ENCODE data around the gene PDS5B.
"Not testable (repeated sequence)": the region's sequence is repeated elsewhere in the genome, so short reads cannot be mapped to it uniquely, and the experiment has no call there.

Gene PDS5B, protein sequence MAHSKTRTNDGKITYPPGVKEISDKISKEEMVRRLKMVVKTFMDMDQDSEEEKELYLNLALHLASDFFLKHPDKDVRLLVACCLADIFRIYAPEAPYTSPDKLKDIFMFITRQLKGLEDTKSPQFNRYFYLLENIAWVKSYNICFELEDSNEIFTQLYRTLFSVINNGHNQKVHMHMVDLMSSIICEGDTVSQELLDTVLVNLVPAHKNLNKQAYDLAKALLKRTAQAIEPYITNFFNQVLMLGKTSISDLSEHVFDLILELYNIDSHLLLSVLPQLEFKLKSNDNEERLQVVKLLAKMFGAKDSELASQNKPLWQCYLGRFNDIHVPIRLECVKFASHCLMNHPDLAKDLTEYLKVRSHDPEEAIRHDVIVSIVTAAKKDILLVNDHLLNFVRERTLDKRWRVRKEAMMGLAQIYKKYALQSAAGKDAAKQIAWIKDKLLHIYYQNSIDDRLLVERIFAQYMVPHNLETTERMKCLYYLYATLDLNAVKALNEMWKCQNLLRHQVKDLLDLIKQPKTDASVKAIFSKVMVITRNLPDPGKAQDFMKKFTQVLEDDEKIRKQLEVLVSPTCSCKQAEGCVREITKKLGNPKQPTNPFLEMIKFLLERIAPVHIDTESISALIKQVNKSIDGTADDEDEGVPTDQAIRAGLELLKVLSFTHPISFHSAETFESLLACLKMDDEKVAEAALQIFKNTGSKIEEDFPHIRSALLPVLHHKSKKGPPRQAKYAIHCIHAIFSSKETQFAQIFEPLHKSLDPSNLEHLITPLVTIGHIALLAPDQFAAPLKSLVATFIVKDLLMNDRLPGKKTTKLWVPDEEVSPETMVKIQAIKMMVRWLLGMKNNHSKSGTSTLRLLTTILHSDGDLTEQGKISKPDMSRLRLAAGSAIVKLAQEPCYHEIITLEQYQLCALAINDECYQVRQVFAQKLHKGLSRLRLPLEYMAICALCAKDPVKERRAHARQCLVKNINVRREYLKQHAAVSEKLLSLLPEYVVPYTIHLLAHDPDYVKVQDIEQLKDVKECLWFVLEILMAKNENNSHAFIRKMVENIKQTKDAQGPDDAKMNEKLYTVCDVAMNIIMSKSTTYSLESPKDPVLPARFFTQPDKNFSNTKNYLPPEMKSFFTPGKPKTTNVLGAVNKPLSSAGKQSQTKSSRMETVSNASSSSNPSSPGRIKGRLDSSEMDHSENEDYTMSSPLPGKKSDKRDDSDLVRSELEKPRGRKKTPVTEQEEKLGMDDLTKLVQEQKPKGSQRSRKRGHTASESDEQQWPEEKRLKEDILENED (N-terminal part only)

GRCh38 chr13:32586080-32586900 lies at the start of gene PDS5B:
Gene PDS5B, plus strand, starts transcription at chr13:32586452. Its CDS starts 62,321 bp downstream, at chr13:32648773.
- DNase-seq (ENCODE audit: low read depth in 2 of 2), result peak; percentile 88 to 90

DNA sequence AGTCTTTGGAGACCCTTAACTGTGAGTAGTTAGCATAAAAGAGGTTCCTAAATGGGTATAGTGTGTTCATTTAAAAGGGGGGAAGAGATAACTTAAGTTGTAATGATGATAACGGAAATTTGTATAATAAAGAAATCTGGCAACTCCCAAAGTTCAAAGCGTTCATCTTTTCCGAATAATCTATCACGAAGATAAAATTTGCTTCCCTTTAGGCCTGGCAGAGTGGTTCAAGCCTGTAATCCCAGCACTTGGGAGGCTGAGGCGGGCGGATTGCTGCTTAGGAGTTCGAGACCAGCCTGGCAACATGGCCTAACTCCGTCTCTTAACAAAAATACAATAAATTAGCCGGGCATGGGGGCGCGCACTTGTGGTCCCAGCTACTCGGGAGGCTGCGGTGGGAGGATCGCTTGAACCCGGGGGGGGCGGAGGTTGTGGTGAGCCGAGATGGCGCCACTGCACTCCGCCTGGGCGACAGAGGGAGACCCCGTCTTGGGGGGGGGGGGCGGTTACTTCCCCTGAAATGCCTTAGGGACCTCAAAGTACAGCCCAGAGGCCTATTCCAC lies 48.6 kb upstream of the PDS5B start:
- DNase-seq (ENCODE audit: low read depth in 2 of 2), result no peak

DNA sequence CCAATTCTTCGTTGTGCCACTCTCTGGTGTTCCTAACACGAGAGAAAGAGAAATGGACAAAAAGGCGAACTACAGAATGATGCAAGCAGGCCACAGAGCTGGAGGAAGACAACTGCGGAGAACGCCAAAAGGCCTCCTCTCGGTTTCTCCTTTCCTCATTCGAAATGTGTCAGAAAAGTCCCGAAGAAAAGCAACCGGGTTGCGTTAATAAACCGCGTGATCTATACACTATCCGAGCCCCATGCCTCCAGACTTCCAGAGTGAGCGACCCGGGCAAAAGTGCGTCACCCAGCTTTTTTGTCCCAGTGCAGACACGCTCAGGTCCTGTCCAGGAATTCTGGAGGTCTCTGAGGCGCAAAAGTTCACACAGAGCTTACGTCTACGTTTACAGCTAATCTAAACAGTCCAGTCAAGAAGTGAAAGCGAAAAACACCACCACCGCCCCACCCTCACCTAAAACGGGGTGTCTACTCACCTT lies 48.1 kb upstream of the PDS5B start:
- DNase-seq (ENCODE audit: low read depth in 2 of 2), result no peak

DNA sequence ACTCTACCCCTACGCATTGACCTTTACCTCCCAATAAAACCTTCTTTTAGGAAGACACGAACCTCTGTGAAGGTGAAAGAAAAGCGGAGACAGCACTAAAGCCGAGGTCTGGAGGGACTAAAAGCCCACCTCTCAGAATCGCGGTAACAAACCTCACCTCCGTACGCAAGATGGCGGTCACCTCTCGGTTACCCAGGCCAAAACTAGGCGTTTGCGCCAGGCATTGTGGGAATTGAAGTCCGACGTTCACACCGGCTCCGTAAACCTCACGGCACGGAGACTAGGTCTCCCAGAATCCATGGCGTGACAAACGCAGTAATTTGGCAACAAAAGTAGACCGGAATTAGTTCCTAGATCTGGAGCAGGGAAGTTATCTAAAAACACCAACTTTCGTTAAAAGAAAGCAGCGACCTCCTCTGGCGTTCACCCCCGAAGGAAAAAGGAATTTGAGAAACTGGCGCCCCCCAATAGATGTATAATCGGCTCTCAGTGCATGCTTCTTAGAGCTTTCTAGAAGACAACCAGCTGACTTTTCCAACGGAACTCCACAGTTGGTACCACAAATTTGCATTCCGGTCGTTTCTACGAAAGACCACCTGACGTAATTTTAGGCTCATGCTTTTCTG lies 47.5 kb upstream of the PDS5B start, which contains the start of gene N4BP2L2:
Gene N4BP2L2, minus strand, starts transcription at position 175 of the 626 bp plus-strand sequence. CDS start 1,768 bp downstream, outside the sequence.
- DNase-seq (ENCODE audit: low read depth in 2 of 2), result peak; percentile 97 to 98

DNA sequence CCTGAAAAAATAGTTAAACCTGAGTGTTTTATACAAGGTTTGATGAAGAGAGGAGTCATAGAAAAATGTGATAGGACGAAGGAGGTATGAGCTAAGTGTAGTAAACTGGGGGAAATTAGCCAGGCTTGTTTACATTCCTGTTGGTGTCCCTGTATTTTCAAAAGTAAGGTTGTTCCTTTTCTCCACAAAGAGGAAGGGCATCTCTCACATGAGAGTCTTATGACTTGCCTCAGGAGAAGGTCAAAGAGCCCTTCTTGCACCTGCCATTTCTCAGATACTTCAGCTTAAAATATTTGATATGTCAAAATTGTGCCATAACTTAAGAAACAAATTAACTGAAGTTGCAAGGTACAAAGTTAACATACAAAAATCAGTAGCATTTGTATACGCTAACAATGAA lies 44.0 kb upstream of the PDS5B start:
- DNase-seq (ENCODE audit: low read depth in 2 of 2), result no peak

- DNase-seq (ENCODE audit: low read depth in 2 of 2), result no peak
Observed at GRCh38 chr13:32545083-32545482, 41.2 kb upstream of the PDS5B start.

DNA sequence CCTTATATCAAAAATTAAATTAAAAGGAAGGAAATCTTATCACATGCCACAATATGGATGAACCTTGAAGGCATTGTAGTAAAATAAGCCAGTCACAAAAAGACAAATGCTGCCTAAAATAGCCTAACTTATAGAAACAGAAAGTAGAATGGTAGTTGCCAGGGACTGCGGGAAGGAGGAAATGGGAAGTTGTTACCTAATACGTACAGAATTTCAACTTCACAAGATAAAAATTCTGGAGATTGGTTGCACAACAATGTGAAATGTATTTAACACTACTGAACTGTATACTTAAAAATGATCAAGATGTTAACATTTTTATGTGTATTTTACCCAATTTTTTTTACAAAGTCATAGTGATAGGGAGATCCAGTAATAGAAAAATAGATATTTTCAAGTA lies 37.4 kb upstream of the PDS5B start:
- no peak for DNase-seq (ENCODE audit: low read depth in 2 of 2)

DNA sequence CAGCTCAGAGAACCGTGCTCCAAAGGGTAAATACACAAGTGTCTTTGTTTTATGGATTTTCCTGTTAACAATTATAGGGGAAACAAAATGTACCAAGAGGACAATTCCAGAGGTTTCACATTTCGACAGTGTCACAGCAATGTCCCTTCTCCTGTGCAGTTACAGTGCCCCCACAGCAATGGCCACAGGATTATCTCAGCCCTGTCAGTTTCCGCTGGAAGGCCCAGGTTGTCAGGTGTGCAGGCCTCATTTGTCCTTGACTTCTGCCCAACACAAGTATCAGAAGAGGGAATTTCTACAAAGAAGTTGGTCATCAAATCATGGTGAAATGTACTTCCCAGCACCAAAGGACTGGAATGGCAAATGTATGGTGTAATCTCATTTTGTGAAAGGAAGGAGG lies 36.5 kb upstream of the PDS5B start:
- DNase-seq (ENCODE audit: low read depth in 2 of 2), result no peak

DNA sequence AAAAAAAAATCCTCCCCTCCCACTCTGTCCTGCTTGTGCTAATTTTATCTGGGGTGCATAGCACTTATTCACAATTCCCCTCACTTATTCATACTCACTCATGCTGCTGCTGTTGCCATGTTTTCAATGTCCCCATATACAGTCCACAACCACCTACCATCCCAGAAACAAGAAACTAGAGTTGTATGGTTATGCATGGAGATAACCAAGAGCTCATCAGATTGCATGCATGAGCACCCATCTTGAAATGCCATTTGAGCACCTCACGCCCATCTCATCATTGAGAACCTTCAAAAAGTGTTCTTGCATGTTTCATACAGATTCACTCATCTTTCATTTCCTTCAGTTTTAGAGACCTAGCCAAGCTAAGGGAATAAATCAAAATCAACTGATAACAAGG lies 32.5 kb upstream of the PDS5B start:
- DNase-seq (ENCODE audit: low read depth in 2 of 2), result no peak

DNA sequence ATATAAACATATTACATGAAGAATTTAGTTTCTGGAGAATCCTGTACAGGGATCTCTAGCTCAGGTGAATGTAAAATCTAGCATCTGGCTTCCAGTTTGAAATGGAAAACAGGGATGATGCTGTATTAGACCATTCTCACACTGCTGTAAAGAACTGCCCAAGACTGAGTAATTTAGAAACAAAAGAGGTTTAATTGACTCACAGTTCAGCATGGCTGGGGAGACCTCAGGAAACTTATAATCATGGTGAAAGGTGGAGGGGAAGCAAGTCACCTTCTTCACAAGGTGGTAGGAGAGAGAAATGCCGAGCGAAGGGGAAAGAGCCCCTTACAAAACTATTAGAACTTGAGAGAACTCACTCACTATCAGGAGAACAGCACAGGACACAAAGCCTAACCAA lies 30.6 kb upstream of the PDS5B start:
- no peak for DNase-seq (ENCODE audit: low read depth in 2 of 2)

DNA sequence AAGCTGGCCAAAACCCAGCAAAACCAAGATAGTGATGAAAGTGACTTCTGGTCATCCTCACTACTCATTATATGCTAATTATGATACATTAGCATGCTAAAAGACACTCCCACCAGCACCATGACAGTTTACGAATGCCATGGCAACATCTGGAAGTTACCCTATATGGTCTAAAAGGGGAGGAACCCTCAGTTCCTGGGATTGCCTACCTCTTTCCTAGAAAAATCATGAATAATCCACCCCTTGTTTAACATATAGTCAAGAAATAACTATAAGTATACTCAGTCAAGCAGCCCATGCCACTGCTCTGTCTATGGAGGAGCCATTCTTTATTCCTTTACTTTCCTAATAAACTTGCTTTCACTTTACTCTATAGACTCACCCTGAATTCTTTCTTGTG lies 25.4 kb upstream of the PDS5B start:
- DNase-seq (ENCODE audit: low read depth in 2 of 2), result not testable (repeated sequence)

- not testable (repeated sequence) for DNase-seq (ENCODE audit: low read depth in 2 of 2)
Observed at GRCh38 chr13:32575687-32576086, 10.6 kb upstream of the PDS5B start.

- no peak for DNase-seq (ENCODE audit: low read depth in 2 of 2)
Observed at GRCh38 chr13:32577032-32577431, 9.2 kb upstream of the PDS5B start.

DNA sequence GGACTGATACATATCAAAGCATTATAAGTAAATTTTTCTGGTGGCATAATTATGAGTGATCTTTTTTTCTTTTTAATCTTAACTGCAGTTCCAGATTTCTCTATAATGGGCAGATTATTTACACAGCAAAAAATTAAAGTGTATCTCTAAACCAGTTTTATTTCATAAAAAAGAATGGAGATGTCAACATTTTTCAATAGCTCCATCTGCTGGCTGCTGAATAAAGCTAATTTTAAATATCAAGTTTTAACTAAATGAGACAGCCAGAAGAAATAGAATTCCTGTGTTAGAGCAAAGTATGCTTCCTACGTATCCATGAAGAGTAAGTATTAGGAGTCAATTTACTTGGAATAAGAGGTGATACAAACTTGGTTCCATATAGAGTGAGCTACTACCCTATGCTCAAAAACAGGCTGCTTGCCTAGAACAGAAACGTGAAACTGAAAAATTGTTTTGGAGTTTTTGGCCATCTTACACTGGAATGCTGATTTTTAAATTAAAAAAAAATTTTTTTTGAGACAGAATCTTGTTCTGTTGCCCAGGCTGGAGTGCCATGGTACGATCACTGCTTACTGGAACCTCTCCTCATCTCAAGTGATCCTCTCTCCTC lies 5.0 kb upstream of the PDS5B start:
- peak in 1 of 2 experiments; percentile 9 for DNase-seq (ENCODE audit: low read depth in 2 of 2)

DNA sequence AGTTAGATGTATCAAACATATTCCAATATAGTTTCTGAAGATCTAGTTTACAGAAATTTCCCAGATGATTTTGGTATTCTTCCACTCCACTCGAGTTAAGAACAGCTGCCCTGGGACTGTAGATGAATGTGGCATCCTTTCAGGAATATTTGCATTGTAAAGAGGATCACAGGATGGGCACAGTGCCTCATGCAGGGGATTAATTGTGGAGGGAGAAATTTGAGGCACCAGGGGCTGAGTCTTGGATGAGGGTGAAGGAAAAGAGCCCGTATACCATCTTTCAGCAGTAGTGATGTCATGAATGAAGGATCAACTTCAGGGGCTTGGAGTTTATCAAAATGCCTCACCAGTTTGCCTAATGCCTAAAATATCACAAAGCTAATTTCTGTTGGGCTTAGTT lies 4.0 kb upstream of the PDS5B start:
- DNase-seq (ENCODE audit: low read depth in 2 of 2), result no peak

DNA sequence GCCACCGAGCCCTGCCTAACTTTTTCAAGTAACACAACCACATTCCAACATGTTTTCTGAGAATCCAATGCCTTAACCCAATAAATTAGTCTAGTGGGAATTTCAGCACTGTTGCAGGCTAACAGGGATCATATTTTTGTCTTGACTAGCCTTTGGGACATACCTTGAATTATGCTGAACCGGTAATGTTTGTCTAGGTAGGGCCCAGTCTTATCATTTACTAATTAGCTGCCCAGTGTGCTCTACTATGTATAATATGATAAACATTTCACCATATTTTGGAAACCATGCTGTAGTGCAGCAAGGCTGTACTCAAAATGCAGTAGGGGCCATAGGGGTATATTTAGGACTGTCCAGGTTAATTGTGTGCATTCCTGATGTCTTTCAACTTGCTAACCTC lies 3.3 kb upstream of the PDS5B start:
- DNase-seq (ENCODE audit: low read depth in 2 of 2), result no peak

DNA sequence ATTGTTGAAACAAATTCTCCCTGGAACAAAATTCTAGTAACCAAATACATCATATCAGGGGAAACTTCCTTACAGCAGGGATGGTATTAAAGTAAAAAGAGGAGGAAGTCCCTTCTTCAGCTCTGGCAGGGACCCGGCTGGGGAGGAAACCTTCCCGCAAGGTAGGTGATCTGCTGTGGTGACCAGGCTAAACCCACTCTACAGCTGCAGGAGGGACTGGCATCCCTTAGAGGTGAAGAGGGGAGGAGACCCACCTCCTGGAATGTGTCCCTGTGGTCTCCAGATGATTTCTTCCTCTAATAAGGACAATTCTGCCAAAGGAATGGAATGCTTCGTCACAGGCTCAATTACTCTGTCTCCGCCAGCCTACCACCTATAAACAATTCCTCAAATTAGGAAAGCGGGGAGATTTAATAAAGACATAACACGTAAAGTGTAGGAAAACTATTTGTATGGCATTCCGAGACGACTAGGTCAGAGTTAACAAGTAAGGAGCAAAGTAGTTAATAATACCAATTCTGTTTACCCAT lies 637 bp upstream of the PDS5B start:
- DNase-seq (ENCODE audit: low read depth in 2 of 2), result no peak

DNA sequence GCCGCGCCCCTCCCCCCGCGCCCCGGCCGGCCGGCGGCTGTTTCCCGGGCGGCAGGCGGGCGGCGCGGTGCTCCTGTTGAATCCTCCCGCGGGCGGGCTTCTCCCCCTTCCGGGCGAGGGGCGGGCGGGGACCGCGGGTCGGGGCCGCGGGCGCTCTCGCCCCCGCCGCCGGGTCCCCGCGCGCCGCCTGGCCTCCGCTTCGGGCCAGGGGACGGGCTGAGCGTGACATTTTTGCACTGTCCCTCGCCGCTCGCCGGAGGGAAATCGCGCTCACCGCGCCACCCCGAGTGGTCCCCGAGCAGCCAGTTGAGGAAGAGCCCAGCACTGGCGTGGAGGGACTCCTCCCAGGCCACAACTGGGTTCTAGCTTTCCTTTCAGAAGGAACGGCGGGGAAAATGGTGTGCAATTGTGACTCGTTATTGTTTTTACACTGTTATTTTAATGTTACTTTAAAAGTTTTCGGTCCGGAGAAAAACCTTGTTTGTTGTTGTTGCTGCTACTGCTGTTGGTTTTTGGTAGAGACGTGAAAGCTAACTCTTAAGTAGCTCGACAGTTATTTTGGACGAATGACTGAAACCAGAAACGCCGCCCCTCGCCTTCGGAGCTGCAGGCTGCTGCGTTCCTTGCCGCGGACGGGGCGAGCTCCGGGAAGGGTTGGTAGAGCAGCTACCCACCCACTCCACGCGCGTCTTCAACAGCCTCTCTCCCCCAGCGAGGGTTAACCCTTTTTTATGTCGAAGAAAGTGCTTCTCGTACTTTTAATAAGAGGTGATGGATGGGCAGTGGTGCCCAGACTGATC lies 959 bp downstream of the PDS5B start:
- peak in 1 of 2 experiments; percentile 12 for DNase-seq (ENCODE audit: low read depth in 2 of 2)

DNA sequence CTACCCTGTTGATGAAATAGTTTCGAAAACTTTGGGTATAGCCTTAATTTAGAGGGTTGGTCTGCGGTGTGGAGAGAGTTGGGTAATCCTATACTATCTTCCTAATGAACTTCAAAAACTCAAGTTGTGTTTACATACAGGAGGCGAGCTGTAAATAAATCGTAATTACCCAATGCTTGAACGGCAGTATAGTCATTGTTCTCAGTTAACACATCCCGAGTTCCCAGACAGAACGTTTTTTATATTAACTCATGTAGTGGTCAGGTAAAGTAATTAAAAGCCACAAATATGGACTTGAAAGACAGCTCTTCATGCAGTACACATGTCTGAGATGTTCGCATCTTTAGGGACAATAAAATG lies 1.5 kb downstream of the PDS5B start:
- no peak for DNase-seq (ENCODE audit: low read depth in 2 of 2)
